HG02763 (cell line): ENCODE results near the gene L1TD1.
"Not testable (repeated sequence)": the region's sequence is repeated elsewhere in the genome, so short reads cannot be mapped to it uniquely, and the experiment has no call there.

Experiments
- ATAC-seq: cut with Tn5 transposase; IDR thresholded peaks from one replicate; pipeline ENCODE4 v1.9.1; 2021; ENCODE audit warnings: mild to moderate bottlenecking, moderate library complexity; ENCODE audit not compliant: unreplicated experiment

Gene L1TD1

GRCh38 chr1:62194651-62195544, at the start of gene L1TD1:
Gene L1TD1 (plus strand): TSS chr1:62194849. CDS start chr1:62206629, 11,780 bp downstream.
- no peak for ATAC-seq

GRCh38 chr1:62159940-62160348, 34.7 kb upstream of the L1TD1 start:
- no peak for ATAC-seq

GRCh38 chr1:62161711-62162110, 32.9 kb upstream of the L1TD1 start:
- ATAC-seq: no peak

- not testable (repeated sequence) for ATAC-seq
Measured at GRCh38 chr1:62170380-62170779, 24.3 kb upstream of the L1TD1 start.

GRCh38 chr1:62175568-62176179, 19.0 kb upstream of the L1TD1 start:
- ATAC-seq: no peak

GRCh38 chr1:62176597-62177312, 17.9 kb upstream of the L1TD1 start:
- no peak for ATAC-seq

- no peak for ATAC-seq
Measured at GRCh38 chr1:62177621-62178020, 17.0 kb upstream of the L1TD1 start.

GRCh38 chr1:62178372-62178771, 16.3 kb upstream of the L1TD1 start:
- no peak for ATAC-seq

- ATAC-seq: not testable (repeated sequence)
Measured at GRCh38 chr1:62180054-62180453, 14.6 kb upstream of the L1TD1 start.

- no peak for ATAC-seq
Measured at GRCh38 chr1:62180639-62181038, 14.0 kb upstream of the L1TD1 start.

GRCh38 chr1:62181532-62181931, 13.1 kb upstream of the L1TD1 start:
- ATAC-seq: no peak

- not testable (repeated sequence) for ATAC-seq
Measured at GRCh38 chr1:62182157-62182556, 12.5 kb upstream of the L1TD1 start.

GRCh38 chr1:62183164-62184020, 11.3 kb upstream of the L1TD1 start:
- not testable (repeated sequence) for ATAC-seq

GRCh38 chr1:62184336-62184735, 10.3 kb upstream of the L1TD1 start:
- ATAC-seq: no peak

- ATAC-seq: not testable (repeated sequence)
Measured at GRCh38 chr1:62185233-62185632, 9.4 kb upstream of the L1TD1 start.

GRCh38 chr1:62185677-62186076, 9.0 kb upstream of the L1TD1 start:
- no peak for ATAC-seq

GRCh38 chr1:62187548-62187947, 7.1 kb upstream of the L1TD1 start:
- ATAC-seq: no peak

- ATAC-seq: no peak
Measured at GRCh38 chr1:62188111-62188510, 6.5 kb upstream of the L1TD1 start.

GRCh38 chr1:62196086-62196690, 1.5 kb downstream of the L1TD1 start:
- no peak for ATAC-seq
